Medulla oblongata (tissue), 1 donor: ENCODE measurements around the gene SEPTIN12.
"Not testable (repeated sequence)": the region's sequence is repeated elsewhere in the genome, so short reads cannot be mapped to it uniquely, and the experiment has no call there.

Experiments used
- DNase-seq: peaks from one replicate; pipeline ENCODE4 v3.0.0-alpha.2; 2015; ENCODE audit errors: extremely low spot score

The SEPTIN12 gene

GRCh38 chr16:4753227-4753626 is 34.9 kb downstream of the SEPTIN12 start:
- no peak for DNase-seq

GRCh38 chr16:4752351-4753100 is 35.6 kb downstream of the SEPTIN12 start:
- DNase-seq, result no peak

- no peak for DNase-seq
These were observed 37.2 kb downstream of the SEPTIN12 start for GRCh38 chr16:4750896-4751295.

GRCh38 chr16:4749700-4750257 is 38.4 kb downstream of the SEPTIN12 start:
- no peak for DNase-seq

- no peak for DNase-seq
These were observed 39.3 kb downstream of the SEPTIN12 start for GRCh38 chr16:4748682-4749411.

- DNase-seq, result no peak
These were observed 40.1 kb downstream of the SEPTIN12 start for GRCh38 chr16:4747906-4748681.

GRCh38 chr16:4746991-4747574 is 41.1 kb downstream of the SEPTIN12 start:
- DNase-seq, result peak; percentile 49

- no peak for DNase-seq
These were observed 41.9 kb downstream of the SEPTIN12 start for GRCh38 chr16:4746215-4746614.

GRCh38 chr16:4745274-4745569 is 42.9 kb downstream of the SEPTIN12 start:
- DNase-seq, result no peak

GRCh38 chr16:4744555-4745273 is 43.4 kb downstream of the SEPTIN12 start:
- no peak for DNase-seq

- no peak for DNase-seq
These were observed 44.8 kb downstream of the SEPTIN12 start for GRCh38 chr16:4743226-4743878.

- DNase-seq, result not testable (repeated sequence)
These were observed 49.8 kb downstream of the SEPTIN12 start for GRCh38 chr16:4738370-4738769.

GRCh38 chr16:4737545-4737944 is 50.6 kb downstream of the SEPTIN12 start:
- DNase-seq, result no peak

GRCh38 chr16:4736546-4736945 is 51.6 kb downstream of the SEPTIN12 start:
- DNase-seq, result no peak

GRCh38 chr16:4734730-4735535 is 53.2 kb downstream of the SEPTIN12 start:
- peak; percentile 80 for DNase-seq

GRCh38 chr16:4734063-4734729 is 53.9 kb downstream of the SEPTIN12 start, which contains the start of the genes ANKS3 and DNAAF8:
TSS of gene ANKS3 (minus strand) at chr16:4734271. CDS start at chr16:4730149, 4,122 bp downstream.
TSS of gene DNAAF8 (plus strand) at chr16:4734537. CDS start at chr16:4736515, 1,978 bp downstream.
- peak; percentile 97 for DNase-seq

- DNase-seq, result no peak
These were observed 54.4 kb downstream of the SEPTIN12 start for GRCh38 chr16:4733747-4734062.

GRCh38 chr16:4733211-4733742 is 54.9 kb downstream of the SEPTIN12 start:
- no peak for DNase-seq

GRCh38 chr16:4729876-4730275 is 58.3 kb downstream of the SEPTIN12 start:
- DNase-seq, result no peak
